ENCODE data around the gene MACROD2. TPM values are rescaled to one million over a fixed set of nuclear protein-coding genes. Genes with fewer than 3 reads are reported as not detected.

The MACROD2 gene
- total RNA-seq, 1 experiment from 2014 or later = 1.6 TPM

DNA sequence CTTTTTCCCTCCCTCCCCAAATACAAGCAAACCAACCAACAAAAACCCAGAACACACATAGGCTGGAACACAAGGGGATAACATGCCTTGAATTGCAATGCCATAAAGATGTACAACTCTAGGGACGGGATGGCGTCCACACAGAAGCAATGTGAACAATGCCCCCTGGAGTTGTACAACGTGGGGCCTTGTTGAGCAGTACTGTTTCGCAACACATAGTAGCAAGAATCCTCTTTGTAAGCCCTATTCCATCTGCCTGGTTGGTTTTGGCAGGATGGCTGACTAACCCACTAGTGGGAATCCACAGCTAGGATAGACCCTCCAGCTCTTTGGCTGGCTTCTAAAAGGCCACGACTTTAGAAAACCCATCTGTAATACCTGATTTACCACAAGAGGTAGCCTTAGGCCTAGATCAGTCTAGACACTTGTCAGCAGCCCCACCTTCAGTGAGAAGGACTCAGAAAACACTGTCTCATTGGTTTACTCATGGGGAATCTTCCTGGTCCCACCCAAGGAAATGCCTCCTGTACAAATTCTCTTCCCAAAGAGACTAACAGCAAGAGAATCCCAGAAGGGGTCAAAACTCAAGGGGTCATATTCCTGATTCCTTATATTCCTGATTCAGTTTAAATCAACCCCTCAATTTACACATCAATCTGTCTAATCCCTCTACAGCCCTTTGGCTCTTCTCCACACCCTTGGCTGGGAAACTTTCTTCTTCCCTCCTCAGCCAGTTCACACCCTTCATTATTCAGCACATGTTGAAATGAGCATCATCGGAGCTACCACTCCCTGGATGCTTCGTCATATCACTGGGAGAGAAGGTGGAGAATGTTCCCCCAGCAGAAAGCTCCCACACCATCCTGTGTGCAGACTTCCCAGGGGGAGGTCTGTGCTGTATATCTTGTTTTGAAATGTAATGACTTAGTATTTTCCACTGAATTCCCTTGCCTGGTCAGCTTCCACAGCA, 964.5 kb downstream of the MACROD2 start:
- Histone ChIP-seq H3K9ac (ENCODE audit: extremely low read depth, insufficient read length, low read length) (no peak overlapping the region), H3T11ph (ENCODE audit: low read length) (no peak overlapping the region), H3K4me1 (ENCODE audit: insufficient read depth, low read length) (peaks cover 3% of the 10 kb centered on the region; the same call in 1 of the 2 replicates), H3K79me1 (ENCODE audit: insufficient read depth, low read depth, low read length, poor library complexity, severe bottlenecking) (no peaks in the 10 kb centered on the region), H3K4ac (ENCODE audit: low read depth, low read length) (no peak overlapping the region), H4K5ac (ENCODE audit: insufficient read length, low read depth, low read length) (no peak overlapping the region), H2BK15ac (ENCODE audit: low read depth, low read length) (no peak overlapping the region), H3K27ac (ENCODE audit: insufficient read length, low read depth, low read length) (no peak overlapping the region), H2AK5ac (ENCODE audit: insufficient read length, low read length) (no peak overlapping the region), H2AFZ (ENCODE audit: low read length) (no peak overlapping the region), H3K9me3 (ENCODE audit: control insufficient read depth, low read depth, low read length) (no peaks in the 10 kb centered on the region), H2BK12ac (ENCODE audit: insufficient read length, low read depth, low read length) (no peak overlapping the region), H3K56ac (ENCODE audit: insufficient read length, low read depth, low read length) (no peak overlapping the region), H3K27me3 (ENCODE audit: insufficient read depth, low read length) (no peaks in the 10 kb centered on the region), H4K8ac (replicated peaks; ENCODE audit: insufficient read length, low read depth, low read length) (no peak overlapping the region), H4K20me1 (ENCODE audit: control insufficient read depth, insufficient read depth, insufficient read length) (no peaks in the 10 kb centered on the region), H3K23me2 (ENCODE audit: insufficient read length, low read depth, low read length, poor library complexity, severe bottlenecking) (no peaks in the 10 kb centered on the region), H3K4me2 (ENCODE audit: insufficient read depth, insufficient read length, low read length) (no peak overlapping the region), H3K14ac (ENCODE audit: insufficient read depth, low read length) (no peak overlapping the region), H4K91ac (ENCODE audit: insufficient read length, low read depth, low read length) (no peak overlapping the region), H3K79me2 (ENCODE audit: insufficient read depth, low read length) (no peaks in the 10 kb centered on the region), H3K23ac (ENCODE audit: insufficient read length, low read depth, low read length) (no peak overlapping the region), H2BK5ac (ENCODE audit: insufficient read length, low read length) (no peak overlapping the region), H3K18ac (ENCODE audit: insufficient read length, low read depth, low read length) (no peak overlapping the region), H2BK20ac (ENCODE audit: low read depth, low read length, poor library complexity, severe bottlenecking) (no peak overlapping the region), H2BK120ac (ENCODE audit: low read depth, low read length, poor library complexity, severe bottlenecking) (no peak overlapping the region)
- Mint-ChIP-seq H3K36me3 (ENCODE audit: insufficient read depth in 1 of 3, low read depth in 3 of 3) (no peaks in the 10 kb centered on the region), H3K4me1 (peaks cover 18 to 19% of the 10 kb centered on the region in 2 experiments), H3K4me3 (no peak overlapping the region), H3K9me3 (no peaks in the 10 kb centered on the region), H3K27ac (peak overlapping the region in 1 of 3 experiments; percentile 2; a peak in 1 of 7 replicates), H3K27me3 (ENCODE audit: low read depth) (no peaks in the 10 kb centered on the region)
- DNase-seq = no peak
- TF ChIP-seq, protein P1, sequence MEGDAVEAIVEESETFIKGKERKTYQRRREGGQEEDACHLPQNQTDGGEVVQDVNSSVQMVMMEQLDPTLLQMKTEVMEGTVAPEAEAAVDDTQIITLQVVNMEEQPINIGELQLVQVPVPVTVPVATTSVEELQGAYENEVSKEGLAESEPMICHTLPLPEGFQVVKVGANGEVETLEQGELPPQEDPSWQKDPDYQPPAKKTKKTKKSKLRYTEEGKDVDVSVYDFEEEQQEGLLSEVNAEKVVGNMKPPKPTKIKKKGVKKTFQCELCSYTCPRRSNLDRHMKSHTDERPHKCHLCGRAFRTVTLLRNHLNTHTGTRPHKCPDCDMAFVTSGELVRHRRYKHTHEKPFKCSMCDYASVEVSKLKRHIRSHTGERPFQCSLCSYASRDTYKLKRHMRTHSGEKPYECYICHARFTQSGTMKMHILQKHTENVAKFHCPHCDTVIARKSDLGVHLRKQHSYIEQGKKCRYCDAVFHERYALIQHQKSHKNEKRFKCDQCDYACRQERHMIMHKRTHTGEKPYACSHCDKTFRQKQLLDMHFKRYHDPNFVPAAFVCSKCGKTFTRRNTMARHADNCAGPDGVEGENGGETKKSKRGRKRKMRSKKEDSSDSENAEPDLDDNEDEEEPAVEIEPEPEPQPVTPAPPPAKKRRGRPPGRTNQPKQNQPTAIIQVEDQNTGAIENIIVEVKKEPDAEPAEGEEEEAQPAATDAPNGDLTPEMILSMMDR (conservative IDR thresholded peaks at IDR 0.05) = no peak
- no CpG with 5 or more reads among the region's 7 CpGs for WGBS (ENCODE audit: extremely low coverage, insufficient read length, low lambda C conversion rate)

All from H9 (cell line).